Measurements from ENCODE around the gene MNDA. TPM values are rescaled to one million over a fixed set of nuclear protein-coding genes. Genes with fewer than 3 reads are reported as not detected.

Gene MNDA
- total and polyA plus RNA-seq, 2 of the 8 experiments (the other 6 are each of a cell fraction or from before 2014, with no cell fraction given) = not detected

DNA sequence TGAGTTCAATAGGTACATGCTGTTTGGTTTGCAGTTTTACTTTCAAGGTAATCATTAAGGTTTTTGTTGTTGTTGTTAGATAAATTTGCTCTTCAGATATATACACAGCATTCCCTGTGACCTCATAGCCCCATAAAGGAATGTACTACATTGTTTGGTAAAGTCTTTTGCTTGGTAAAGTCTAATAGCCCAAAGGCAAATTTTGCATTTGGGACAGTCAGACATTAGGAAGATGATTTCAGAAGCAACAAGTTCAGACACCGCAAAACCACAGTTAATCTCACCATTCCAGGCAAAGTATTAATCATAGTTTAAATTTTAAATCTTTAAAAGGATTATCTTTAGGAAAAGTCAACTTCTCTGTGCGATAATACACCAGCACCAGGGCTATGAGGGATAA, 67.6 kb downstream of the MNDA start (continued):
- TF ChIP-seq TAF1 (IDR thresholded peaks at IDR 0.05; ENCODE audit: low read depth, low read length) (no peak), YY1 (IDR thresholded peaks at IDR 0.05; ENCODE audit: low read depth, low read length) (no peak), ZNF274 (IDR thresholded peaks at IDR 0.05; ENCODE audit: borderline replicate concordance, extremely low read depth, low read length) (no peak)

Small RNA genes lying within 50 kb of the gene (small RNA-seq; reads per million reads assigned to genes)
- gene OR2AQ1P (ENCODE audit: insufficient read depth) = not detected

Other genes with a start within 250 kb of the MNDA start
- not detected in 2 replicates for gene OR10Z1, start 226.1 kb upstream of the MNDA start, total RNA-seq (2021; fragmentation: NEBNext Ultra II Directional; extraction: Animal tissue kit (Norgen Biotek cat#: 25700))
- gene OR10Z1, start 226.1 kb upstream of the MNDA start, polyA plus RNA-seq (2011; rRNA removed) = not detected in 2 replicates
- not detected in 2 replicates for gene SPTA1, start 144.6 kb upstream of the MNDA start, total RNA-seq (2021; fragmentation: NEBNext Ultra II Directional; extraction: Animal tissue kit (Norgen Biotek cat#: 25700))
- not detected in 2 replicates for gene SPTA1, start 144.6 kb upstream of the MNDA start, polyA plus RNA-seq (2011; rRNA removed)
- gene OR6K2, start 130.7 kb upstream of the MNDA start, total RNA-seq (2021; fragmentation: NEBNext Ultra II Directional; extraction: Animal tissue kit (Norgen Biotek cat#: 25700)) = not detected in 2 replicates
- not detected in 2 replicates for gene OR6K2, start 130.7 kb upstream of the MNDA start, polyA plus RNA-seq (2011; rRNA removed)
- not detected in 2 replicates for gene OR6K3, start 110.6 kb upstream of the MNDA start, total RNA-seq (2021; fragmentation: NEBNext Ultra II Directional; extraction: Animal tissue kit (Norgen Biotek cat#: 25700))
- not detected in 2 replicates for gene OR6K3, start 110.6 kb upstream of the MNDA start, polyA plus RNA-seq (2011; rRNA removed)
- not detected in 2 replicates for gene OR6K6, start 76.6 kb upstream of the MNDA start, total RNA-seq (2021; fragmentation: NEBNext Ultra II Directional; extraction: Animal tissue kit (Norgen Biotek cat#: 25700))
- not detected in 2 replicates for gene OR6K6, start 76.6 kb upstream of the MNDA start, polyA plus RNA-seq (2011; rRNA removed)
- not detected in 2 replicates for gene OR6N1, start 59.2 kb upstream of the MNDA start, total RNA-seq (2021; fragmentation: NEBNext Ultra II Directional; extraction: Animal tissue kit (Norgen Biotek cat#: 25700))
- not detected in 2 replicates for gene OR6N1, start 59.2 kb upstream of the MNDA start, polyA plus RNA-seq (2011; rRNA removed)
- gene OR6N2, start 50.1 kb upstream of the MNDA start, total RNA-seq (2021; fragmentation: NEBNext Ultra II Directional; extraction: Animal tissue kit (Norgen Biotek cat#: 25700)) = not detected in 2 replicates
- gene OR6N2, start 50.1 kb upstream of the MNDA start, polyA plus RNA-seq (2011; rRNA removed) = not detected in 2 replicates
- gene PYHIN1, start 100.2 kb downstream of the MNDA start, total RNA-seq (2021; fragmentation: NEBNext Ultra II Directional; extraction: Animal tissue kit (Norgen Biotek cat#: 25700)) = not detected in 2 replicates
- gene PYHIN1, start 100.2 kb downstream of the MNDA start, polyA plus RNA-seq (2011; rRNA removed) = not detected in 2 replicates
- 0.63 and 1.1 TPM in 2 replicates for gene IFI16, start 178.6 kb downstream of the MNDA start, total RNA-seq (2021; fragmentation: NEBNext Ultra II Directional; extraction: Animal tissue kit (Norgen Biotek cat#: 25700))
- gene IFI16, start 178.6 kb downstream of the MNDA start, polyA plus RNA-seq (2011; rRNA removed) = 0.52 and 0.74 TPM in 2 replicates
- 1.7 and 2.1 TPM in 2 replicates for gene AIM2, start 245.4 kb downstream of the MNDA start, total RNA-seq (2021; fragmentation: NEBNext Ultra II Directional; extraction: Animal tissue kit (Norgen Biotek cat#: 25700))
- 0.21 and 0.28 TPM in 2 replicates for gene AIM2, start 245.4 kb downstream of the MNDA start, polyA plus RNA-seq (2011; rRNA removed)